Endometrial microvascular endothelial cells (primary cell): Measurements from ENCODE around the gene CFAP299. TPM values are rescaled to one million over a fixed set of nuclear protein-coding genes. Genes with fewer than 3 reads are reported as not detected.
"Not testable (repeated sequence)": the region's sequence is repeated elsewhere in the genome, so short reads cannot be mapped to it uniquely, and the experiment has no call there.

Experiments
- in situ Hi-C: cut with HindIII; loops from 2 replicates; pipeline ENCODE4 v1.10.0; 2017; ENCODE audit warnings: low sequenced_read_pairs, low pct_unique_long_range_greater_than_20kb; ENCODE audit errors: inconsistent ontology term
- total RNA-seq: library from RNA; depleted of rRNA; stranded (reverse); fragments of >200 nt; gene quantifications from one replicate; pipeline ENCODE4 v1.2.3, GENCODE V29; 2015; ENCODE audit errors: inconsistent ontology term

Gene CFAP299
- not detected for total RNA-seq

DNA sequence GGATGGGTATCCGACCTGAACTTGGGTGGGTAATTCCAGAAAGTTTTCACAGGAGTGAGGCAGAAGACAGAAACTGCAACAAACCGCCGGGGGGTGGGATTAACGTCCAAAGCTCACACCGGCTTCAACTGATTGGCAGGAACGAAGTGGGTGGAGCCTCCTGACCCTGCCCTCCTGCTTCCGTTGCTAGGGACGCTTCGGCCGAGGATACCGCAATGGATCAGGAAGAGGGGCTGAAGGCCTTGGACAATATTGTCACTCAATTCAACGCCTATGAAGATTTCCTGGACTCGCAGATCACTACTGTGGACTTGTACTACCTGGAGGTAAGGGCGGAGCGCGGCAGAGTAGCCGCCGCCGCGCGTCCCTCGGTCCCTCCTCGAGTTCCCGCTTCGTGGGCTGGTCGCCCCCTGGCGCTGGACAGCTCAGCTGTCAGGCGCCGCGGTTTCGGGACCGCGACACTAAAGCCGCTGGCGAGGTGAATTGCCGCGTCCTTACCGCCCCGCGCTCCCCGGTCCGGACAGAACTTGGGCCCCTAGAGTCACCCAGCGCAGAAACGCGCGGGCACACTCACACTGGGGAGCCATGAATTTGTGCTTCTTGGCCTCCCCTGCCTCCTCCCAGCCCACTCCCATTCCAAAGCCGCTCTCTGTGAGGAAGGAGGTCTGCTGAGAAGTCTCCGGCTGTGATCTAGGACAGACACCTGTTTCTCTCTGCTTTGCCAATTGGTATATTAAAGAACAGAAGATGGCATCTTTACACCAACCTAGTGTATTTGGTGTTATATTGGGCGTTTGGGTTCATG lies at the start of gene CFAP299:
Gene CFAP299, plus strand, starts transcription at position 177 of the 805 bp plus-strand sequence.
- in situ Hi-C loops: no loop called here

DNA sequence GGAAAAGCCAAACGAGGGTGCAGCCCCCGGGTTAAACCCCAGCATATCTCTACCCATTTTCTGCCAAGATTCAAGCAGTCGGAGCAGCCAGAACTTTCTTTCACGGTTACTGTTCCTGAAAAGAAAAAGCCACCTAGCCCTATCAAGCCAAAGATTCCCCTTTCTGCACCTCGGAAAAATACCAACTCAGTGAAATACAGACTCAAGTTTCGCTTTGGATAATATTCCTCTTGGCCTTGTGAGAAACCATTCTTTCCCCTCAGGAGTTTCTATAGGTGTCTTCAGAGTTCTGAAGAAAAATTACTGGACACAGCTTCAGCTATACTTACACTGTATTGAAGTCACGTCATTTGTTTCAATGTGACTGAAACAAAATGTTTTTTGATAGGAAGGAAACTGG lies 49.1 kb upstream of the CFAP299 start:
- in situ Hi-C loops: no loop called here

DNA sequence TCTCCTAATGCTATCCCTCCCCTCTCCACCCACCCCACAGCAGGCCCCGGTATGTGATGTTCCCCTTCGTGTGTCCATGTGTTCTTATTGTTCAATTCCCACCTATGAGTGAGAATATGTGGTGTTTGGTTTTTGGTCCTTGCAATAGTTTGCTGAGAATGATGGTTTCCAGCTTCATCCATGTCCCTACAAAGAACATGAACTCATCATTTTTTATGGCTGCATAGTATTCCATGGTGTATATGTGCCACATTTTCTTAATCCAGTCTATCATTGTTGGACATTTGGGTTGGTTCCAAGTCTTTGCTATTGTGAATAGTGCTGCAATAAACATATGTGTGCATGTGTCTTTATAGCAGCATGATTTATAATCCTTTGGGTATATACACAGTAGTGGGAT lies 44.9 kb upstream of the CFAP299 start:
- in situ Hi-C loops: not testable (repeated sequence)

DNA sequence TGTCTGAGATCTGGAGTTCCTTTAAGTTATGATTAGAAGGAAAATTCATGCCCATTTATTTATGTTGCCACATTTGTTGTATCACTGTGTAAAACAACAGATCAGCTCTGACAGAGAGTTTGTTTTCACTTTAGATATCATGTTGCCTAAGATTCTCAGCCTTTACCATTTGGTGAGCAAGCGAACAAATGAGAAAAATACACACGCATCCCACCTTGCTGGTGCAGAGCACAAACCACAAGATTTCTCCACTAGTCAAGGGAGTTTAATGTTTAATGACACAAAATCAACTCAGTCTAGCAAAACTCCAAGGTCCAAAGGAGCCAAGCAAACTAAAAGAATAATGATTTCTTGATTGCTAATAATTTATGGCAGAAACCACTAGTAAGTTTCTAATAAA lies 41.3 kb upstream of the CFAP299 start:
- in situ Hi-C loops: no loop called here

DNA sequence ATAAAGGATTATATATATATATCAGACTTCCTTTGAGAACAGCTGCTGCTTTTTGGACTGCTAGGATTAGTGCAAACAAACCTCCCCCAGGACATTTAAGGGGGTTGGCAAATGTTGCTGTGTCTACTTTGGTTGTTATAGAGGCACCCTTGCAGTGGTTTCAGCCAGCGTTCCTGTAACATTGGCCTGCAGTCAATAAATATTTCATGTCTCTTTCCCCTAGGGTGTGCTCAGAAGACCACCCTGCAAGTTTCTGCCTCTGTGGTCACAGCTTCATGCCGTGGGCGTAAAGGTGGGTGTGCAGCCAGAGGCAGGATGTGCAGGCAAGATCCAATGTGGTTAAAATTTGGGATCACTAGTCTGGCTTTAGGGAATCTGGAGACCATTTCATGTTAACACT lies 40.2 kb upstream of the CFAP299 start:
- in situ Hi-C loops: no loop called here

DNA sequence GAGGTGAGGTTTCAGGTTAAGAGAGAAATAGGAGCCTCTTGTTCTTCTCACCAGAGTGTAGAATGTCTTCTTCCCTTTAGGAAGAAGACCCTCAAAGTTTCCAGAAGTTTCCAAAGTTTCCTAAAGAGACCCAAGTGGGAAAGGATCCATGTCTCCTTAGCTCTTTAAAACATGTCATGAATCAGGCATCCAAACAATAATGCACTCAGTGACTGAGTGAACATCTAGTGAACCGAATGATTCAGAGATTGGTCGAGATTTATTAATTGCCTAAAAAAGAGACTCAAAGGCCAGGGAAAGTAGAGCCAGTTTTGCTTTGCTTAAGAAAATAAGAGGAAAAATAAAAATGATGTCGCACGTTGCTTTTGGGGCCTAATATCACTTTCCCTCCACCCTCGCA lies 39.7 kb upstream of the CFAP299 start:
- in situ Hi-C loops: no loop called here

DNA sequence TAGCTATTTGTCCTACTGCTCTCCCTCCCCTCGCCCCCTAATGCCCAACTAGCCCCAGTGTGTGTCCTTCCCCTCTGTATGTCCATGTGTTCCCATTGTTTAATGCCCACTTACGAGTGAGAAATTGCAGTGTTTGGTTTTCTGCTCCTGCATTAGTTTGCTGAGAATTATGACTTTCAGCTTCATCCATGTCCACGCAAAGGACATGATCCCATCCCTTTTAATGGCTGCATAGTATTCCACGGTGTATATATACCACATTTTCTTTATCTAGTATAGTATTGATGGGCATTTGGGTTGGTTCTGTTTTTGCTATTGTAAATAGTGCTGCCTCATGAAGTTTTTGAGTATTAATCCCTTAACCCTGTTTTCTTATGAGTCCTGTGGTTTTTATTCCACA lies 33.6 kb upstream of the CFAP299 start:
- in situ Hi-C loops: no loop called here

DNA sequence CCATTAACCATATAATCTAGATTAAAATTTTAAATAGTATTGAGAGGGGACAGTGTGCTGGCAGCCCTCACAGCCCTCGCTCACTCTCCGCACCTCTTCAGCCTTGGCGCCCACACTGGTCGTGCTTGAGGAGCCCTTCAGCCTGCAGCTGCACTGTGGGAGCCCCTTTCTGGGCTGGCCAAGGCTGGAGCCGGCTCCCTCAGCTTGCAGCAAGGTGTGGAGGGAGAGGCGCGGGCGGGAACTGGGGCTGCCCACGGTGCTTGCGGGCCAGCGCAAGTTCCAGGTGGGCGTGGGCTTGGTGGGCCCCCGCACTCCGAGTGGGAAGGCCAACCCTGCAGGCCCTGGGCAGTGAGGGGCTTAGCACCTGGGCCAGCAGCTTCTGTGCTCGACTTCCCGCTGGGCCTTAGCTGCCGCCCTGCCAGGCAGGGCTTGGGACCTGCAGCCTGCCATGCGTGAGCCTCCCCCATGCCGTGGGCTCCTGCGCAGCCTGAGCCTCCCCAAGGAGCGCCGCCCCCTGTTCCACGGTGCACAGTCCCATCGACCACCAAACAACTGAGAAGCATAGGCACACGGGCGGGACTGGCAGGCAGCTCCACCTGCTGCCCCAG lies 32.8 kb upstream of the CFAP299 start:
- in situ Hi-C loops: no loop called here

DNA sequence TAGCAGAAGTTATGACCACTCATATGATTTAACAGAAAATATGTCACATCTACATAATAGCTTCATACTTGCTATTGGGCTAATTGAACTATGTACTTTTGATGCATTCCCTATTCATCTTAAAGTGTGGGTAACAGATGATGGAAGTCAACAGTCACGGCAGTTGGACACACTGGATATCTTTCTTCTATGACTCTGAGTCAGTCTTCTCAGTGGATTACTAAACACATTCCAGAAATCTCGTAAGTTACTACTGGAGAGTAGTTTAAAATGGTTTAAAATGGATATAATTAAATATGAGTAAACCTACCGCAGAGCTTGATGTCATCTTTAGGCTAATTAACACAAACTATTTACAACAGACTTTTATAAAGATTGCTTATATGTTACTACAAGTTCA lies 30.1 kb upstream of the CFAP299 start:
- in situ Hi-C loops: no loop called here

DNA sequence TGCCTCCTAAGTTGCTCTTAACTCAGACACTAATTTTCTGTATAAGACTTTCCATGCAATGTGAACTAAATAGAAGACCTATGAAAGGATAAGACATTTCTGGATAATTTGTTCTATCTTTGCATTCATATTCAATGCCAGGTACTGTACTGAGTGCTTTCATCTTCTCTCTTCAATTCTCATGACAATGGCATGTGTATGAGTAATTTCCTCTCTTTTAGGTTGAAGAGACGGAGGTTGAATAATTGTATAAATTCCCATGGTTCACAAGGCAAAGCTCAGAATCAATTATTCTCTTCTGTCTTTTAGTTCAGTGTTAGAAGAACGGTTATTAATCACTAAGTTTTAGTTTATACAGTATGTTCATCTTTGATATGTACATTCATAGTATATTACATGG lies 29.3 kb upstream of the CFAP299 start:
- in situ Hi-C loops: no loop called here

DNA sequence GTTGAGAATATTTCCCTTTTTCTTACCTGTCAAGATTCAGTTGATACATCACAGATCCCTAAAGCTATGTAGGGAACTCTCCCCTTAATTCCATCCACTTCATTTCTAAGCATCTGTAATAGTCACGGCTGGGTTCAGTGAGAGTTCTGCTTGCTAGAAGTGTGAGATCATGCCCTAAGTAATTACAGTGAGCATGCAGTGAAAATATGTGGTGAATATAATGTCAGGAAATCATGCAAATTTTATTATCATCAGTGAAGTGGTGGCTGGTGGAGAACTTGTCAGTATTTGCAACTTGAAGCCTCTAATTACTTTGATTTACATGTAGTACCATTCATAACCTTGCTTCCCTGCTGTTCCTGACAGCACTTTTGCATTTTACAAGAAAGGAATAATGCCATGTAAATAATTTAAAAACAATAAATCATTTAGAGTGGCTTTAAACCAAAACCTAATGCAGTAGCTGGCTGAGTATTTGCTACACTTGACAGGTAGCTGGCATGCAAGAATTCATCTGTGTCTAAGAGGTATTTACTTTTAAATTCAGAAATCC lies 28.3 kb upstream of the CFAP299 start:
- in situ Hi-C loops: no loop called here

DNA sequence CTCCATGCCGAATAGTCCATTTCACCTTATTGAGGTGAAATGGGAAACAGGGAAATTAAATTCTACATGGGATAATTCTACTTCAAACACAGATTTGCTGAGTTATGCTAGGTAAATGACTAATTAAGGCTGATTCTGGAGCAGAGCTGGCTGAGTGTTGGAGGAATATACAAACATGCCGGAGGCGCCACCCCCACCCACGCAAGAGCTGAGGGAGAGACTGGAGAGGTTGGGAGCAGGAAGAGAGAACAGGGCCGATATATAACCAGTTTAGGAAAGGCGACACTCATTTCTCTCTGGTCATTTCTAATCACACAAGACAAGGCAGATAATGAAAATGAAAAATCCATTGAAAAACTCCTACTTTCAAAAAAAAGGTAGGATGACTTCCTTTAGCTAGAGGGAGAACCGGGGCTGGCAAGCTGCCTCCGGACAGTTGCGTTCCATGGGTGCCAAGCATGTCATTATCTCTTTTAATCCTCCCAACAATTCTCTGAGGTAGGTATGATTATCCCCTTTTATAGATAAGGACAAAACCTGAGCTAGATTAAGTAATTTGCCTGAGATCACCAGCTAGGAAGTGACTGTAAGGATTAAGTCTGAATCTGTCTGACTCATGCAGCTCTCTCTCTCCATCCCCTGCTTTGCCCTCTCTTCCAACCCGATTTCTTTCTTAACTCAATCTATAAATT lies 27.6 kb upstream of the CFAP299 start:
- in situ Hi-C loops: no loop called here

DNA sequence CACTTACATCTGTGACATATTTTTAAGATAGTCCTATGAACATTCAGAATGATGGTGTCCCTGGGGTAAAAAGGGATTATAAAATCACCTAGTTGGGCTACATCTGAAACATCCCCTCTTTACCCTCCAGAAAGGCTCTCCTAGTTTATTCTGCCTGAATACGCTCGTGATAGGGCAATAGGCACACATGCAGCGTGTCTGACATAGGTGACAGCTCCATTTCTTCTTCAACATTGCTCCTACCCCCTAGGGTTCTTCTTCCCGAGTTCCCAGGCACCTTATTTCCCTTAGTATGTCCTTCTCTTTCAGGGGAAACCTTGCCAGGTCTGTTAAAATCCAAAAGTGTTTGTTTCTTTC lies 27.1 kb upstream of the CFAP299 start:
- in situ Hi-C loops: no loop called here

DNA sequence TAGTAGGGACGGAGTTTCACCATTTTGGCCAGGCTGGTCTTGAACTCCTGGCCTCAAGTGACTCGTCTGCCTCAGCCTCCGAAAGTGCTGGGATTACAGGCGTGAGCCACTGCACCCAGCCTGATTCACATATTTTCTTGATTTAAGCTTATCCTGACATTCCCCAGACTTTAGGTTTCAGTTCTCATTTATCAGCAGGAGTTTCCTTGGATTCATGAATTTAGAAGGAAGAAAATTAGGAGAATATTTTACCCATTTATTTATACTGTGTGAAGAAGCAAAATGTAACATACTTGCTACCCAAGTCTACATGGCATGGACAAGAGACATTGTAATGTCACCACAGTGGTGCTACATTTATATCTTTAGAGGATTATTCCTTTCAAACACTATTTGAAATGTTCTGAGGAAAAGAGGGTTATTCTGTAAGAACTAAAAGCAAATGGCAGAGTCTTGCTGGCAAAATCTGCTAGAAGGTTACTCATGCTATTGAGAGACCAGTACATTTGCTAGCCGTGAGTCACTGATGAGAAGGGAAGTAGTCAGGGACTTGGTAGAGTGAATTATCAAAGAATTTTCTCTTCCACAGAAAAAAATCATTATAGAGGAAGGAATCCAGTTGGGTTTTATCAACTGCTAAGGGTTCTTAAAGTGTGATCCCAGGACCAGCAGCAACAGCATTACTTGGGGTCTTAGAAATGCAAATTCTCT lies 26.1 kb upstream of the CFAP299 start:
- in situ Hi-C loops: no loop called here

DNA sequence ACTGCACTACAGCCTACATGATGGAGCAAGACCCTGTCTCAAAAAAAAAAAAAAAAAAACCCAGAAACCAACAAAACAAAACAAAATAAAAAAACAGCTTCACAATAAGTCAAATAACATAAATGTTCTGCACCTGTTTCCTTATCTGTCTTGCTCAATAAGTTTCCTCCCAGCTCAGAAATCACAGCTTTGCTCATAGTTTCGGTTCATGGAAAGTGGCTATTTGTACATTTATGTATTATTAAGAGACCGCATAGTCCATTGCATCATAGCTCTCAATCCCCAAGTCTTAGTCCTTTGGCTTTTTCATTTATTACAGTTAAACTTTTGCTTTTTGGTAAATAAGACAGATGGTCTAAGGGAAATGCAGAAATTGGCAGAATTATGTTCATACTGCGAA lies 24.4 kb upstream of the CFAP299 start:
- in situ Hi-C loops: no loop called here

DNA sequence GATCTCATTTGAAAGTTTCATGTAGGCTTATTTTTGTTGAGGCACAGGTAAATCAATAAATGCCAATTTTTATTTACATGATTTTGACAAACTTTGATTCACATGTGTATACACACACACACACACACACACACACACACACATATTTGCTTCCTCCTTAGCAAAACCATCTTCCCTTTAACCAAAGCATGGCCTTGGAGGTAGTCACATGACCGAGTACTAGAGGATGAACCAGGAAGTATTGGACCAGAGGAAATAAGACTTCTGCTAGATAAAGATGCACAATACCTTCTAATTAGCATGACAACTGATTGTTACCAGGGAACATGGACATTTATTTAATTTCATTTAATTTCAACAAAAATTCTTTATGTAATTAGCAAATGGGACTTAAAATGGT lies 23.4 kb upstream of the CFAP299 start:
- in situ Hi-C loops: no loop called here

DNA sequence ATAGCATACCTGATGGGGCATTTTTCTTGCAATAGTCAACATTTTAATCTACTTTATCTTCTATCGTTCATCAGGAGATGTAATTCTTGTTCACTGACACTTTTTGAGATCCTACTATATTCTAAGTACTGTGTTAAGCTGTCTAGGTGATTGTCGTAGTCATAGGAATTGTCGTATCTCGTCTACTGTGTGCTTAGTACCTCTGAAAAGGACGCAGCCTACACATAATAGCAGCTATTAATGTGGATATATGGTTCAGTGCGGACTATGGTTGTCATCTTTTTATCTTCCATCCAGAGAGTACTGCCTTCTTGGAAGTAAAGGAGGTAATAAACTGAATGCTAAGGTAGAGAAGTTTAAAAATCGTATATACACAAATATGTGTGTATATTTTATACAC lies 21.9 kb upstream of the CFAP299 start:
- in situ Hi-C loops: no loop called here

DNA sequence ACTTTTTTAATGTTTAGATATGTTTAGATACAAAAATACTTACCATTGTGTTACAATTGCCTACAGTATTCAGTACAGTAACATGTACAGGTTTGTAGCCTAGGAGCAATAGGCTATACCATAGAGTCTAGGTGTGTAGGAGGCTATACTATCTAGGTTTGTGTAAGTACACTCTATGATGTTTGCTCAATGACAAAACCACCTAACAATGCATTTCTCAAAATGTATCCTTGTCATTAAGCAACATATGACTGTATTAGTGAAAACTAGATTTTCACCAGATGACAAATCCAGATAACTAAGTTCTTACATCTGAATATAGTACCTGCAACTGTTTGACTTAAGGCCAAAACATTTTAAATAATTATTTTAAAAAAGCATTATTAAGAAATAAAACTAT lies 19.7 kb upstream of the CFAP299 start:
- in situ Hi-C loops: not testable (repeated sequence)

DNA sequence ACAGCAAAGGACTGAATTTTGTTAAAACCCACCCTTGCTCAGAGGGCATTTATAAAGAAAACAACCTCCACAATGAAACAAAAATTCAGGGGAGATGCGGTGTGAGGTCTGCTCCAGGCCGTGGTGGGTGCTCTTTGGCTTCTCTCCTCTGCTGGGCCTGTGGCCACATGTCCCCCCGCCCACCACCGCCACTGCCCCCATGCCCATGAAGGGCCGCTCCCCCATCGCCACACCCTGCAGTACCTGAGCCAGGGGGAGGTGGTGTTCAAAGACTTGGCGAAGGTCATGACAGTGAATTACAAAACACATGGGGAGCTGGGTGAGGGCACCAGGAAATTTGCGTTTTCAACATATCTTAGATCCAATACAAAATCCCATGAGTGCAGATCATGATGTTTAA lies 14.2 kb upstream of the CFAP299 start:
- in situ Hi-C loops: no loop called here
